Measurements from ENCODE around the gene KDM7A. TPM values are rescaled to one million over a fixed set of nuclear protein-coding genes. Genes with fewer than 3 reads are reported as not detected.

Gene KDM7A
- total and polyA plus RNA-seq, 2 of the 4 experiments (the other 2 are of a cell fraction), result 1.5 to 2.3 TPM

- no peak overlapping the region for H3K27ac ChIP-seq (ENCODE audit: insufficient read depth, low read length)
- ChIA-PET POLR2A (ENCODE audit: unreplicated experiment) (no interaction called here), CTCF (no interaction called here)
- peaks cover 5% of the 10 kb centered on the region; the same call in 1 of the 2 replicates for H3K9me3 ChIP-seq (ENCODE audit: control insufficient read depth, insufficient read depth, low read length)
- no peaks in the 10 kb centered on the region for H3K36me3 ChIP-seq (ENCODE audit: control insufficient read depth, insufficient read depth, low read length)
- no peak overlapping the region; the same call in 1 of the 2 replicates for H2AK5ac ChIP-seq (ENCODE audit: low read depth, low read length)
- H4K8ac ChIP-seq (ENCODE audit: low read depth in 2 of 2, low read length in 2 of 2), result no peak overlapping the region
- no peak overlapping the region for H3K56ac ChIP-seq (ENCODE audit: extremely low read depth, insufficient read depth, low read length)
- no peak overlapping the region for H3K9ac ChIP-seq (ENCODE audit: low read depth, low read length)
- H4K20me1 ChIP-seq (ENCODE audit: insufficient read depth, low read length), result no peaks in the 10 kb centered on the region
- BruUV-seq (replicated peaks), result no TSS peak
- no peak overlapping the region for H2BK120ac ChIP-seq (ENCODE audit: low read depth, low read length)
- no peak overlapping the region for H2AK9ac ChIP-seq (replicated peaks; ENCODE audit: low read depth, low read length, poor library complexity)
- no peak overlapping the region for H3K4me2 ChIP-seq (ENCODE audit: low read depth, low read length)
- no peak for ATAC-seq (ENCODE audit: low read depth)
- WGBS, 2 experiments (ENCODE audit: extremely low coverage in 2 of 2, insufficient read length in 1 of 2), result no CpG with 5 or more reads among the region's 4 CpGs
- H2AFZ ChIP-seq (replicated peaks; ENCODE audit: low read length, poor library complexity), result peak overlapping the region; percentile 51
- DNase-seq, result no peak
- no peaks in the 10 kb centered on the region for H3K9me1 ChIP-seq (ENCODE audit: insufficient read depth, low read length)
- H3K23ac ChIP-seq (ENCODE audit: low read depth, low read length), result no peak overlapping the region
- peaks cover 25% of the 10 kb centered on the region for H3K27me3 ChIP-seq (ENCODE audit: control insufficient read depth, insufficient read depth, low read length)
- dilution Hi-C loops (cut with HindIII; ENCODE audit: low sequenced_read_pairs, unreplicated experiment), result no loop called here
- no peak overlapping the region for H3K18ac ChIP-seq (ENCODE audit: low read depth, low read length)
- H2BK15ac ChIP-seq (ENCODE audit: low read depth, low read length), result no peak overlapping the region
- no peak overlapping the region for H4K91ac ChIP-seq (ENCODE audit: insufficient read depth, low read depth, low read length)
- in situ Hi-C loops (cut with MboI; ENCODE audit: low sequenced_read_pairs), result no loop called here
- H3K4me1 ChIP-seq (ENCODE audit: control insufficient read depth, insufficient read depth, low read length), result no peaks in the 10 kb centered on the region
- H3K4me3 ChIP-seq (ENCODE audit: insufficient read depth, low read depth, low read length), result no peak overlapping the region
- no peak overlapping the region for H2BK5ac ChIP-seq (ENCODE audit: low read depth, low read length, poor library complexity, severe bottlenecking)
- no peak overlapping the region for H4K5ac ChIP-seq (ENCODE audit: low read depth, low read length)
- no peaks in the 10 kb centered on the region for H3K79me1 ChIP-seq (ENCODE audit: low read depth in 1 of 2, low read length in 2 of 2)
- H3K14ac ChIP-seq (replicated peaks; ENCODE audit: low read depth, low read length), result no peak overlapping the region
- H2BK20ac ChIP-seq (ENCODE audit: low read depth, low read length), result no peak overlapping the region
- intact Hi-C loops (cut with micrococcal nuclease), result no loop called here
- TF ChIP-seq CHD1 (IDR thresholded peaks at IDR 0.05; ENCODE audit: low read depth, low read length), result no peak
- no peak for TF ChIP-seq RAD21 (IDR thresholded peaks at IDR 0.05; ENCODE audit: low read length)
- TF ChIP-seq SMC3 (IDR thresholded peaks at IDR 0.05; ENCODE audit: low read depth, low read length), result no peak
- no peak overlapping the region for H3K4ac ChIP-seq (ENCODE audit: low read depth, low read length)
Measured at GRCh38 chr7:140211698-140212097, 34.9 kb upstream of the KDM7A start.
